Measurements from ENCODE around the gene TASP1.

TASP1 gene

GRCh38 chr20:13436530-13436929, 202.2 kb downstream of the TASP1 start:
- no peak for DNase-seq (ENCODE audit: low read depth)

DNA sequence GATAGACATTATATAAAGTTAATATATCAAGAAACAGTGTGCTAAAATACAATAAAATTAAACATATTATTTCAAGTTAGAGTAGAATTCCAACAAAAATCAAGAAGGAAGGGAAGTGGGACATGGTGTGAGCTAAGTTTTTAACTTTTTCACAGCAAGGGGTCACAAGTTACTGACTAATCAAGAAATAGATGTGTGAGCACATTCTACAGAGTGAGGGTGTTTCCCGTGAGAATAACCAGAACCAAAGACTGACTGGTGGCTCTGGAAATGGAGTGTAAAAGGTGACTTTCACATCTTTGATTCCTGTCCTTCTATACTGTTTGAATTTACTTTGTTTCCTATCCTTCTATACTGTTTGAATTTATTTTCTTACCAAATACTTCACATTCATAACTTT, 206.6 kb downstream of the TASP1 start:
- no peak for DNase-seq (ENCODE audit: low read depth)

GRCh38 chr20:13430346-13431002, 208.3 kb downstream of the TASP1 start:
- DNase-seq (ENCODE audit: low read depth): no peak

DNA sequence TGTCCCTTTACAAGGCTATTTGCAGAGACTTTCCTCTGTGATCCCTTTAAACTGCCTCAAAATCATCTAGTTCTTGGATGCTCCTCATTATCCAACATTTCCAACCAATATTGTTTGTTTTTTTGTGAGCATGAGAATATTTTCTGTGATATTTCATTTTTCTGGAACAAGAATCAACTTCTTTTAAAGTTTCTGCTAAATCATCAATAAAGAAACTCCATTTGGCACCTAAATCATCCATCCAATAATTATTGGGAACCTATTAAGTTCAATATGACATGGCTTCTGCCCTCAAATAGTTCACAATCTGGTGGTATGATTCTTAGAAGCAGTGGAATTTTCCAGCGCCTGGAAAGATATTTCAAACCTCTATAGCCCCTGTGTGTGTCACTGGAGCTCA, 210.0 kb downstream of the TASP1 start:
- no peak for DNase-seq (ENCODE audit: low read depth)

- DNase-seq (ENCODE audit: low read depth): no peak
Measured at GRCh38 chr20:13426870-13427269, 211.9 kb downstream of the TASP1 start.

DNA sequence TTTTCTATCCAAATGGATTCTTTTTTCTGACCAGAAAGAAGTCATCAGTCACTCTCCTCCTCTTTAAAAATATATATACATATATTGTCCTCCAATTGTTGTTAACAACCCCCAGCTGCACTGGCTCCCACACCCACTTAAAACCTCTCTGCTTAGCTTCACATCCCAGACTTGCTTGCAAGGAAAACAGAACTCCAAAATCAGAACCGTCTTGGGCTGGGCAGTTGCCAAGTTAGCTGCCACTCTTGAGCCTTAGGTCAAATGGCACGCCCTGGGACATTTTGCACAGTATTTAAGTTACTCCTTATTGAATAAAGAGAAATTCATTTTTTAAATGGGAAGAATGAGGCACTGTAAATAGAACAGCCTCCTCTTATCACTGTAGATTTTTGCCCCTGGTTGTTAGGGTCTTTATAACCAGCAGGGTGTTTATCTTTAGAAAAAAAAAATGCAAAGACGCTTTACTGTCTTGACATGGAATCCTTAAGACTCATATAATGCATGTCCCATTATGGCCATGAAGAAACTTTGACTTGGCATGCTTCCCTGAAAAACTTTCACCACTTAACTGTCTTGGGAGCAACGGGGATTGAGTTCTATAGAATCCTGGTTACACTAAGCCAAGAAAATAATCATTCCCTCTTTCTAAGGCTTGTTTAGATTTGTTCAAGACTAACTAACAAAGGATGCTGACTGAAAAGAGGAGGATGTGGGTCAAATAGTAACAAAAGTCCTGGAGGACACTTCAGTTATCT, 213.2 kb downstream of the TASP1 start:
- no peak for DNase-seq (ENCODE audit: low read depth)

- DNase-seq (ENCODE audit: low read depth): no peak
Measured at GRCh38 chr20:13424174-13424833, 214.4 kb downstream of the TASP1 start.

- no peak for DNase-seq (ENCODE audit: low read depth)
Measured at GRCh38 chr20:13423472-13424173, 215.1 kb downstream of the TASP1 start.

GRCh38 chr20:13422637-13423036, 216.1 kb downstream of the TASP1 start:
- DNase-seq (ENCODE audit: low read depth): no peak

DNA sequence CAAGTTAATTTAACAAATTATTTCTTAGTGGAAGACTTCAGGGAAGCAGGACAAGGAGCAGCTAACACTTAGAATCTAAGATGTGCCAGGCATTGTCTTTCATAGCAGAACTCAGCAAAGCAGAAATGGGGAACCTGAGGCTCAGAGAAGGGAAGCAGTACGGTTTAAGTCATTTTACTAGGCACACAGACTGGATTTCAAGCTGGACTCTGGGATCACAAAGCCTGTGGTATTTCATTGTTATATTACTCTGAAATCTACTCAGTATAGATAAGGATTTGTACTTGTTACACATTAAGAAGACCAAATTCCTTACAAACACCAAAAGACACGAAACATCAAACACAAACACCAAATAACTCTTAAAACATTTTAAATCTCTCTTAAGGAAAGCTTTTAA, 218.1 kb downstream of the TASP1 start:
- DNase-seq (ENCODE audit: low read depth): no peak

DNA sequence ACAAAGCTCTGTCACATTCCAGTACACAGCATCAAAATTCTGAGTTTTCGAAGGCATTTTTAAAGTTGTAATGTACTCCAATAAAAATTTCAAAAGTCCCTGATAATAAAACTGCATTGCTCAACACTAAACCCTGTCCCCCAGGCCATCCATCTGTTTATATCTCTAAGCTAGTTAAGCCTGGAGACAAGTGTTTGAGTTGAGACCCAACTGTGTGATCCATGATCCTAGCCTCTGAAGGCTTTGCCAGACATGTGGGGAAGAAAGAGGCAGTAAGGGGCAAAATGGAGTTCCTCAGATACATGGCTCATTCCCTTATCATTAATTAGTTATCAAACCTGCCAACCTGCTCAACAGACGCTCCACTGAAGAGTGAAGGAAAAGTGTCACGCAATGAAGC, 219.3 kb downstream of the TASP1 start:
- DNase-seq (ENCODE audit: low read depth): no peak

- no peak for DNase-seq (ENCODE audit: low read depth)
Measured at GRCh38 chr20:13418263-13419229, 220.2 kb downstream of the TASP1 start.

DNA sequence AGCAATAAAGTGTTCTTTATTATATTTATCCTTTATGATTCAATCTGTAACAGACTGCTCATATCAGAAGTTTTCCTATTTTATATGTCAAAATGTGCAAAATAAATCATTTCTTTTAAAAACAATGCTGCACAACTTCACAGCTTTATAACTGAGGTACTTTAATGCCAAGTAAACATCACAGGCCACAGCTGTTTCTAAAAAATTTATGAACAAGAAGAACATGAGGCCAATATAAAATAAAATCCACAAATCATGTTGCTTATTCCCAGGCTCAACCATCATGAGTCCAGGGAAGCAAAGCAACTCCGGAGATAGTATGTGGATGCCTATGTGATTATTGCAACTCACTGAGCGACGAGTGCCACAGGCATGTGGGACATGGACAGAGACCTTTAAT, 222.2 kb downstream of the TASP1 start:
- no peak for DNase-seq (ENCODE audit: low read depth)

DNA sequence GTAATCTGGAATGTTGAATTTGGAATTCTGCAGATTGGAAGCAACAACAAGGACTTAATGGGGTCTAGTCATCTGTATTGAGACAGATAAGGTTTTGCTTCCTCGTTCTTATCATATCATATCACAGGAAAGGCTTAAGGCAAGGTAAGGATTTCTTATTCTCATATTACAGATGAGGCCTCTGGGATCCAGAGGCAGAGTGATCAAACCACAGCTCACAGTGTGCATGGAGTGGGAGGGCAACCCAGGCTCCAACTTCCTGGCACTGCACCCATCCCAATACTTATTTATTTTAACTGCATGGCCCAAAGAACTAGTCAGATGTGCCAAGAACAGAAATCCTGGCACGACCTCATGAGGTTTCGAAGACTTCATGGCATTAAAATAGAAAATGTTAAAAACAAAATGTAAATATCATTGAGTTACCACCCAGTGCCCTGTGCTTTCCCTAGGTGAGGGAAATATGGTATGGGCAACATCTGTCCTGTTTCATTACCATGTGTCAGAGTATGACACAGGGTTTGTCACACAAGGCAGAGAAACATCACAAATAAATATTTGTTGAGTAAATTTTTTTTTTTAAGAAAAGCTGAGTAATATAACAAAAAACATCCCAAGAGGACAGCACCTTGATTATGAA, 225.8 kb downstream of the TASP1 start:
- DNase-seq (ENCODE audit: low read depth): no peak

DNA sequence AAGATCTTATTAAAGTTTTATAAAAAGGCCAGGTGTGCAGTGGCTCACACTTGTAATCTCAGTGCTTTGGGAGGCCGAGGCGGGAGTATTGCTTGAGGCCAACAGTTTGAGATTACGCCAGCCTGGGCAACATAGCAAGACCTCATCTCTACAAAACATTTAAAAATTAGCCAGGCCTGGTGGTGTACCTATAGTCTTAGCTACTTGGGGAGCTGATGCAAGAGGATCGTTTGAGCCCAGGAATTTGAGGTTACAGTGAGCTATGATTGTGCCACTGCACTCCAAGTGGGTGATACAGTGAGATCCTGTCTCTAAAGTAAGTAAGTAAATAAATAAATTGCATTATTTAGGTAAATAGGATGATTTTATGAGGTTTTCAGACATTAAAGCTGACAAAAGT, 234.4 kb downstream of the TASP1 start:
- DNase-seq (ENCODE audit: low read depth): no peak

DNA sequence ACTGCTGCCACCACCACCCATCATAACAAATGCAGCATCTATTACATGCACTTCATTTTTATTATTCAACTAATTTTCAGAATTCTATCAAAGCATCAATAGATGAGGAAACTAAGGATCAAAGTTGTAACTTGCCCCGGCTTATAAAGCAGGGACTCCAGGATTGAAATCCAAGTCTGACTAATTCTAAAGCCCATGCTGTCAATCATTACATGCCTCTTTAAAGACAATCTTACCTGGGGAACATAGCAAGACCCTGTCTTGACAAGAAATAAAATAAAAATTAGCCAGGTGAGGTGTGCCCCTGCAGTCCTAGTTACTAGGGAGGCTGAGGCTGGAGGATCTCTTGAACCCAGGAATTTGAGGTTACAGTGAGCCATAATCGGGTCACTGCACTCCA, 235.3 kb downstream of the TASP1 start:
- DNase-seq (ENCODE audit: low read depth): no peak

DNA sequence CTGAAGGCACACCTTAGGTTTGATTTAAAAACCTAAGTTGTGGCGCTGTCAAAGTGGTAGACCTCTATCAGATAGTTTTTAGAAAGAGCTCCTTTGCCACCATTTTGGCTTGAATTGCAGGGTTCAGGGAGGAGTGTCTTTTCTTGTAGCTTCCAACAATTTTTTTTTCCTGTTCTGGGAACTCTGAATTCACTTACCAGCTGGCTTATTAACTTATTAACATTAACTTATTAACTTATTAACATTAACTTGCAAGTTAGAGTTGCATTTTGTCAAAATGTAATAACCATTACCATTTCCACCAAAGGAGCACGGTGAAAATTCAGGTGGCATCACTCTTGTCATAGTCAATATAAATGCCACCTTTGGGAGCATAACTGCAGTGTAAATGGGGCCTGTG, 235.7 kb downstream of the TASP1 start:
- no peak for DNase-seq (ENCODE audit: low read depth)

DNA sequence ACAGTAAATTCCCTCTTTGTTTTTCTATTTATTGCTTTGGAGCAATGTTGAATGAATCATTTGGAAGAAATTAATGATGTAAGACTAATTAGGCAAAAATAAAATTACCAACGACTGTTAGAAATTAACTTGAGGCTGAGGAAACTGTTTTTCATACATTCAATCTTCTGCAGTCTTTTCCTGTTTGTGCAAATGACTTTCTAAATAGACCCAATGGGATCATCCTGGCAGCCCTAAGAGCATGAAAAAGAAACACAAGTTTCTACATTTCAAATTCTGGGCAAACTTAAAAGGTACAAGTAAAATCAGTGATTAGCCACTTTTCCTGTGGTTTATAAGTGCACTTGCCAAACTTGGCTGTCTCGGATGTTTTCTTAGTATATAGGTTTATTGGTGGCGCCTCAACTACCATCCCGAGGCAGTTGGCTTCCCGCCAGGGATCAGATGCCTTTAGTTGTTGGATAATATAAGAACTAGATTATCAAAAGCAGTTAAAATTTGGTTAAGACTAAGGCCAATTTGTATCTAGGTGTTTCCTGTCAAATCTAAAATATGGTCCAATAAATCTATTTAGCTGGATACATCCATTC, 236.5 kb downstream of the TASP1 start:
- no peak for DNase-seq (ENCODE audit: low read depth)

DNA sequence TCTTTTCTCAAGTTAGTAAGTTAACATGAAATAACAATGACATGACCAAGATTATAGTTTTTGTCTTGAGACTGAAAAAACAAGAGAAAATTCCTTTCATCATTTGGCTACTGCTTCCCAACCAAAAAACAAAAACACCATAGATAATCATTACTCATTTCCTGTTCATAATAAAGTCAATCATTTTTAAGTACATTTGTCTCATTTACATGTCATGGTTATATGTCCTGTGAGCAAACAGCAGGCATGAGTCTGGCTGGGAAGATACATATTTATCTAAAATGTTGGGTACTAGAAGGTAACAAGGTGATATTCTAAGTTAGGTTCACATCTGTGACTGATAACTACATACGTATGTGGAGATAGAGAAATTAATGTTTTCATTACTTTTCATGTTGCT, 237.1 kb downstream of the TASP1 start:
- DNase-seq (ENCODE audit: low read depth): no peak

- DNase-seq (ENCODE audit: low read depth): no peak
Measured at GRCh38 chr20:13400453-13400852, 238.3 kb downstream of the TASP1 start.

GRCh38 chr20:13397300-13397724, 241.4 kb downstream of the TASP1 start:
- DNase-seq (ENCODE audit: low read depth): no peak

All from stimulated activated CD8-positive, alpha-beta memory T cell treated with anti-CD3 and anti-CD28 coated beads, Interleukin-12 subunit alpha, Interleukin-12 subunit beta, amount 100 ng/mL, for 4 hours (primary cell).